Heart left ventricle (tissue), 16 donors: ENCODE results near the gene CYP2F1. TPM values are rescaled to one million over a fixed set of nuclear protein-coding genes. Genes with fewer than 3 reads are reported as not detected.
A peak's percentile ranks its signal among the peaks of the same experiment; 100 is the strongest.
"Not testable (repeated sequence)": the region's sequence is repeated elsewhere in the genome, so short reads cannot be mapped to it uniquely, and the experiment has no call there.

ENCODE experiments used
- ATAC-seq, 4 donors: fragments of 200-7000 bp; cut with Tn5 transposase; one replicate each; pipeline ENCODE4 v1.9.1; 2020 to 2022; ENCODE audit warnings: moderate library complexity in 4 of 4, mild to moderate bottlenecking in 3 of 4, moderate number of reproducible peaks in 1 of 4
- DNase-seq, 5 donors: peaks; one replicate each; pipeline ENCODE4 v3.0.0-alpha.2; 2020
- H3K27ac ChIP-seq, 12 donors: fragments of 200-600 bp; sonication (generic) in 4 of 12; one replicate each; pipeline versions ENCODE4 v1.5.0 to v1.8.0; 2016 to 2022; ENCODE audit warnings: mild to moderate bottlenecking in 2 of 12
- H3K27me3 ChIP-seq, 9 donors: fragments of 200-600 bp; sonication (generic) in 2 of 9; one replicate each; pipeline versions ENCODE4 v1.5.1 to v1.8.0; 2016 to 2022; ENCODE audit warnings: mild to moderate bottlenecking in 3 of 9
- H3K36me3 ChIP-seq, 9 donors: fragments of 200-600 bp; sonication (generic) in 2 of 9; one replicate each; pipeline versions ENCODE4 v1.5.0 to v1.8.0; 2018 to 2022; ENCODE audit warnings: mild to moderate bottlenecking in 2 of 9
- H3K4me1 ChIP-seq, 12 donors: fragments of 200-600 bp; sonication (generic) in 4 of 12; one replicate each; pipeline versions ENCODE4 v1.5.0 to v1.8.0; 2016 to 2022; ENCODE audit warnings: mild to moderate bottlenecking in 3 of 12
- H3K4me3 ChIP-seq, 12 donors: fragments of 200-600 bp; sonication (generic) in 4 of 12; one replicate each; pipeline versions ENCODE4 v1.5.0 to v1.8.0; 2017 to 2022; ENCODE audit warnings: mild to moderate bottlenecking in 9 of 12, moderate library complexity in 4 of 12
- H3K9me3 ChIP-seq, 12 donors: fragments of 200-600 bp; sonication (generic) in 4 of 12; one replicate each; pipeline versions ENCODE4 v1.5.0 to v1.8.0; 2016 to 2022; ENCODE audit warnings: mild to moderate bottlenecking in 1 of 12
- CTCF ChIP-seq, 12 donors: fragments of 200-600 bp; sonication (generic) in 4 of 12; IDR thresholded peaks; one replicate each; pipeline versions ENCODE4 v1.5.0 to v1.8.0; 2018 to 2022; ENCODE audit warnings: antibody characterized with exemption in 12 of 12, mild to moderate bottlenecking in 5 of 12
- POLR2A ChIP-seq, 2 donors: fragments of 450-650 bp; IDR thresholded peaks; one replicate each; pipeline ENCODE4 v1.6.1; 2017; ENCODE audit warnings: antibody characterized with exemption in 2 of 2, mild to moderate bottlenecking in 2 of 2, moderate library complexity in 2 of 2
- WGBS, 4 donors: extraction: QIAGEN DNeasy Blood & Tissue Kit in 2 of 4; methylation state at CpG; one replicate each; pipeline versions ENCODE4 v1.1.5 to v1.1.7; 2013 to 2018; 5-methylcytosine and 5-hydroxymethylcytosine counted together
- intact Hi-C, 10 donors: fragments of 100-400 bp; cut with DNase I; formaldehyde crosslinking; loops; one replicate each; pipeline versions ENCODE4 v1.11.1 to v1.14.2; 2022
- polyA plus RNA-seq, 2 donors: library from polyadenylated mRNA; stranded (reverse); fragments of 200-250 nt; gene quantifications; one replicate each; pipeline ENCODE4 v1.2.3, GENCODE V29; 2013
- total RNA-seq, 9 donors: library from RNA; depleted of rRNA in 2 of 9; stranded (reverse); fragments of >200 nt in 2 of 9; fragmentation: NEBNext Ultra II Directional in 3 of 9; extraction: Animal tissue kit (Norgen Biotek cat#: 25700) in 3 of 9; gene quantifications; one replicate each; pipeline versions ENCODE4 v1.1.0 to v1.2.4, GENCODE V29; 2016 to 2023
- donor health status: ischemic (EF 13 %, LVEDD 7.1; RV severe dilation, severe dysfunction).
- donor health status: healthy with polysubstance abuse.
- donor health status: DM: no; HTN: yes; CAD: no.
- donor health status: DM: no; HTN: no; CAD: no.
- donor health status: ischemic (EF 25% LVEDD 6.9; RV normal size, moderate dysfunction).
- donor health status: ischemic (EF 25% LVEDD 5.7; RV mildly dilated, moderate dysfunction).
- donor health status: healthy.
- donor health status: DM: yes; HTN: yes; CAD: no.
- donor health status: ischemic (EF 35%, LVEDD 5.7; RV mildly dilated, moderate dysfunction).
- donor health status: nonischemic (EF 11% LVEDD 7.7; RV severe dilation, severe dysfunction).
- donor health status: DM: yes; HTN: yes; CAD: no.
- donor health status: PGD.
- donor health status: ischemic (EF 29% LVEDD 5.4; RV normal size, mild dysfunction).
- donor health status: nonischemic (EF 23%, LVEDD 6.1; RV moderate dilation, normal function).

CYP2F1 gene
- total and polyA plus RNA-seq, 11 donors, result not detected

- intact Hi-C loops, result no loop called here
- DNase-seq, result no peak
- H3K4me1 ChIP-seq, result peaks cover 0 to 12% (median 2%) of the 10 kb centered on the region in 12 donors
Observed at GRCh38 chr19:41123716-41124294, 9.6 kb downstream of the CYP2F1 start.

GRCh38 chr19:41126765-41127203 lies 12.6 kb downstream of the CYP2F1 start:
- H3K4me1 ChIP-seq, result peaks cover 0 to 12% (median 2%) of the 10 kb centered on the region in 12 donors
- H3K27me3 ChIP-seq, H3K9me3 ChIP-seq, H3K4me3 ChIP-seq, DNase-seq, H3K36me3 ChIP-seq, H3K27ac ChIP-seq, ATAC-seq: not testable (repeated sequence)
- peak; percentile 50 to 76 (median 62) for TF ChIP-seq CTCF (IDR thresholded peaks at IDR 0.05)
- 49 to 52% (median 50%) methylated on average over 2 of the region's 2 CpGs for WGBS, 4 donors
- intact Hi-C loops, result loop anchor here in 3 of 10 donors (5.0 kb wide), 3 partner anchors 136 to 464 kb away; partner anchors contain the start of gene HNRNPUL1 (in 2 of the 3)

More at GRCh38 chr19:41123716-41124294, 9.6 kb downstream of the CYP2F1 start:
- no peak for ATAC-seq
- Histone ChIP-seq H3K4me3 (no peak overlapping the region), H3K36me3 (no peaks in the 10 kb centered on the region), H3K9me3 (no peaks in the 10 kb centered on the region), H3K27me3 (no peaks in the 10 kb centered on the region), H3K27ac (no peak overlapping the region)
- 83 to 86% (median 86%) methylated on average over 11 of the region's 11 CpGs for WGBS, 4 donors
- no peak for TF ChIP-seq POLR2A (IDR thresholded peaks at IDR 0.05)

- not testable (repeated sequence) for DNase-seq, H3K27me3 ChIP-seq, H3K9me3 ChIP-seq, H3K36me3 ChIP-seq, ATAC-seq, H3K4me3 ChIP-seq, H3K27ac ChIP-seq
- peaks cover 0 to 12% (median 2%) of the 10 kb centered on the region in 12 donors for H3K4me1 ChIP-seq
- 80 to 81% (median 81%) methylated on average over 7 of the region's 7 CpGs for WGBS, 4 donors
- intact Hi-C loops, result loop anchor here in 3 of 10 donors (5.0 kb wide), 3 partner anchors 135 to 465 kb away; partner anchors contain the start of gene HNRNPUL1 (in 2 of the 3)
Observed at GRCh38 chr19:41127362-41127761, 13.1 kb downstream of the CYP2F1 start.

GRCh38 chr19:41127801-41128300 lies 13.6 kb downstream of the CYP2F1 start:
- H3K36me3 ChIP-seq, H3K9me3 ChIP-seq, H3K27me3 ChIP-seq, H3K27ac ChIP-seq: not testable (repeated sequence)
- 0 to 37% (median 1%) methylated on average over 2 to 29 of the region's 29 CpGs for WGBS, 4 donors
- peak; percentile 83 to 93 (median 91) for ATAC-seq
- peak in 7 of 12 donors; percentile 10 to 36 (median 26) for TF ChIP-seq CTCF (IDR thresholded peaks at IDR 0.05)
- DNase-seq, result peak; percentile 71 to 90 (median 81)
- Histone ChIP-seq H3K4me3 (peak overlapping the region in 7 of 12 donors; percentile 13 to 34 (median 21)), H3K4me1 (peaks cover 0 to 12% (median 2%) of the 10 kb centered on the region in 12 donors)
- intact Hi-C loops, result loop anchor here in 3 of 10 donors (5.0 kb wide), 3 partner anchors 134 to 466 kb away; partner anchors contain the start of gene HNRNPUL1 (in 2 of the 3)

GRCh38 chr19:41128692-41129091 lies 14.5 kb downstream of the CYP2F1 start:
- Histone ChIP-seq H3K9me3 (no peaks in the 10 kb centered on the region), H3K36me3 (no peaks in the 10 kb centered on the region), H3K27ac (no peak overlapping the region), H3K27me3 (no peaks in the 10 kb centered on the region), H3K4me3 (no peak overlapping the region), H3K4me1 (peaks cover 0 to 13% (median 2%) of the 10 kb centered on the region in 12 donors)
- DNase-seq (no peak), ATAC-seq (no peak)
- TF ChIP-seq POLR2A (IDR thresholded peaks at IDR 0.05), result no peak
- TF ChIP-seq CTCF (IDR thresholded peaks at IDR 0.05), result no peak
- 71 to 79% (median 76%) methylated on average over 6 of the region's 6 CpGs for WGBS, 4 donors
- intact Hi-C loops, result loop anchor here in 3 of 10 donors (5.0 kb wide), 3 partner anchors 134 to 466 kb away; partner anchors contain the start of gene HNRNPUL1 (in 2 of the 3)
